ENCODE data around the gene SAMD5.
A peak's percentile ranks its signal among the peaks of the same experiment; 100 is the strongest.

The SAMD5 gene

DNA sequence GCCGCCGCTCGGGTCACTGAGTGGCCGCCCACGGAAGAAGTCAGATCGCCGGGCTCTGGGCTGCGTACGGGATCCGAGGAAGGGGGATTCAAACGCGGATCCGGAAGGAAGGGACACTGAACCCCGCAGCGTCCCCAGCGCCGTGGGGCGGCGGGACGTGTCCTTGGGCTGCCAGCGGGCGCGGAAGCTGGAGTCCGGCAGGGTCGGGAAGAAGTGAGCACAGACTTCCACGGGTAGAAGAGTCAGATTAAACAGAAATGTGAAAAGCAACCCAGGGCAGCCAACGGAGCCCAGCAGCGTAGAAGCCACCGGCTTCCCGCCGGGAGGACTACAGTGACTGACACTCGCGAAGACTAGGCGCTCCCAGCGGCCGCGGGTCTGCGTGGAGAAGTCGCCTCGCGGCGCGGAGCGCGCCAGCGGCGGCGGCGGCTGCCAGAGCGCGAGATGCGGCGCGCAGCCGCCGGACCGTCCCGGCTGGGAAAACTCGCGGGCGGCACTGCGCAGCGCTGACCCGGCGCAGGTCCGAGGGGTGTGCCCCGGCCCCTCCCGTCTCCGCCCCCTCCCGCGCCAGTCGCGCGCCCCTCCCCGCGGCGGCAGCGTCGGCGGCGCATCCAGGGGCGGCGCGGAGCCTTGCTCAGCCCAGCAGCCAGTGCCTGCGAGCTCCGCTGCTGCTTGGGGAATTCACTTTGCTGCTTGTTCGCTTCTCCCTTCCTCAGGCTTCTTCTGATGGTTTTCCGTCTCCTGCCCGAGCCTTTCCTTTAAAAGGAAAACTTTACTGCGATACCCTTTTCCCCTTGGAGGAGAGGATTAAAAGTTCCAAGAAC, at the start of gene SAMD5:
SAMD5 (plus strand) TSS at position 649 of the 824 bp plus-strand sequence. CDS start 239 bp downstream, outside the sequence.
- DNase-seq (ENCODE audit: low read depth in 3 of 3), result no peak

DNA sequence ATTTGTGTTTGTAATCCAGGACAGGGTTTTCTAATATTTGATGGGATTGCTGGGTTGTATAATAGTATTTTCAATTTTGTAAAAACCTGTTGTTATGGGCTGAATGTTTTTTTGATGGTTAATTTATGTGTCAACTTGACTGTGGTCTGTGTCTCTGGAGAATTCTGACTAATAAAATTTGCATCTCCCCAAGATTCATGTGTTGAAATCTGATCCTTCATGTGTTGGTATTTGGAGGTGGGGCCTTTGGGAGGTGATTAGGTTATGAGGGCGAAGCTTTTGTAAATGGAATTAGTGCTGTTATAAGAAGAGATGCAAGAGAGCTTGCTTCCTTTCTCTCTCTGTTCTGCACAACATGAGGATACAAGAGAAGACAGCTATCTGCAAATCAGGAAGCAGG, 48.7 kb upstream of the SAMD5 start:
- no peak for DNase-seq (ENCODE audit: low read depth in 3 of 3)

DNA sequence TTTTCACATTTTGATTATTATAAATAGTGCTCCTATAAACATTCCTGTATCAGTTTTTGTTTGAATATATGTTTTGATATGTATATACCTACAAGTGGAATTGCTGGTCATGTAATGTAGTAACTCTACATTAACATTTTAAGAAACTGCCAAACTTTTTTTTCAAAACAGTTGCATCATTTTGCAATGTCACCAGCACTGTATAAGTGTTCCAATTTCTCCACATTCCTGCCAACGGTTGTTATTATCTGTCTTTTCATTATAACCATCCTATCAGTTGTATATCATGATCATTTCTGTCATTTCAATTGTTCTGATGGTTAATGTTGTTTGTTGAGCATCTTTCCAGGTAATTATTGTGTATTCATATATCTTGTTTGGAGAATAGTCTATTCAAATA, 44.8 kb upstream of the SAMD5 start:
- DNase-seq (ENCODE audit: low read depth in 3 of 3), result no peak

DNA sequence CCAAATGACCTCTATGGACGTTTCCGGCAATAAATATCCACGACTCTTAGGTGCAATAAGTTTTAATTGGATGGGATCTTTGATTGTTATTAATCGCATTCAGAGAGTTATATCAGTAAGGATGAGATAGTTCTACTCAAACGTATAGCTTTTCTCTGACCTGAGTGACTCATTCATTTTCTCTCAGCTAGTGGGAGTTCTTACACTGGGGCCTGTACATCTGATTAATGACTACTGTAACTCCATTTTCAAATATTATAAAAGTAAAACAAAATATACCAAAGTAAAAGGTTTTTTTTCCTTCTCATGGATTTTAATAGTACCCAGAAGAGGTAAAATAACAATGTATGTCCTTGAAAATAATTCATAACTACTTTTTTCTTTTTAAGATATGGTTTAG, 41.1 kb upstream of the SAMD5 start:
- DNase-seq (ENCODE audit: low read depth in 3 of 3), result no peak

DNA sequence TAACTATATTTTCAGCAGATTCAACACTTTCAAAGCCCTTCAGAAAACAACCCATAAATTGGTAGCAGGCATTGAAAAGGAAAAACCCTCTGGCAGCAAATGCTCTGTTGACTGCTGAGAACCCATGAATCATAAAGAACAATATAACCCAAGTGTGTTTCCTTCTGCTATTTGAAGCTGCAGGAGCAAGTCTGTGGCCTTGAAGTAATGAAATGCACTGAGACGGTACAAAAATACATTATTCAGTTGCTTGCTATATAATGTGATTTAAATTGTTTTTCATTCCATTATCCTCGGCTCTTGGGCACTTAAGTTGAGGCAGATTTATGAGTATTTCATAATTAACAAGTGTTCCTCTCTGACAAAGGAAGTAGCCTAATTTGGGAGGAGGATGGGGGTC, 40.6 kb upstream of the SAMD5 start:
- DNase-seq (ENCODE audit: low read depth in 3 of 3), result no peak

DNA sequence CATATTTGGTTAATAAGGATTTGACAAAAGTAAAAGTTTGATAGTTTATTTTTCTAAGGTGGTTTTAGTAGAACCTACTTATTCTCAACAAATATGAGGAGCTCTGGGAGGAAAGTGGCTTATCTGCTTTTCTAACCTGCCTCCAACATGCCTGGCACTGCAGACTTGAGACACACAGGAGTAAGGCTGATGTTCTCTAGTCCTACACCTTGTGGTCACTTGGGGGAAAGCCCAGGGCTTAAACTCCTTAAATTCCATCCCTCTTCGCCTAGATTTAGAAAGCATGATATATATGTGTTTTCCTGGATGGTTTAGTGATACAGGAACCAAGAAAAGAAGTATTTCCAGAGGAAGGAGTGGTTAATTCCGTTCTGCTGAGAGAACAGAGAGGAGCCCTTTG, 39.9 kb upstream of the SAMD5 start:
- DNase-seq (ENCODE audit: low read depth in 3 of 3), result no peak

DNA sequence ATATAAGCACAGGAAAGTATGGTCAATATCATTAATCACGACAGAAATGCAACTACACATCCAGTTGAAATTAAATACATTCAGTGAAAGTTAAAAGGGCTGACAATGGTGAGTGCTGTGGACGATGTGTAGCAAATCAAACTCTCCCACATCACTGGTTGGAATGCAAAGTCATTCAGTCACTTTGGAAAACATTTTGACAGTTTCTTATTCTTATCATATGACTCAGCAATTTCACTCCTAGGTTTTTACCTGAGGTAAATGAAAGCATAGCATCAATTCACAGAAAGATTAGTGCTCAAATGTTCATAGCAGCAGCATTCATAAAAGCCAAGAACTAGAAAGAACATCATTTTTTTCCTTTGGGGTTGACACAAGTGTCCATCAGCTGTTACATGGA, 28.6 kb upstream of the SAMD5 start:
- no peak for DNase-seq (ENCODE audit: low read depth in 3 of 3)

DNA sequence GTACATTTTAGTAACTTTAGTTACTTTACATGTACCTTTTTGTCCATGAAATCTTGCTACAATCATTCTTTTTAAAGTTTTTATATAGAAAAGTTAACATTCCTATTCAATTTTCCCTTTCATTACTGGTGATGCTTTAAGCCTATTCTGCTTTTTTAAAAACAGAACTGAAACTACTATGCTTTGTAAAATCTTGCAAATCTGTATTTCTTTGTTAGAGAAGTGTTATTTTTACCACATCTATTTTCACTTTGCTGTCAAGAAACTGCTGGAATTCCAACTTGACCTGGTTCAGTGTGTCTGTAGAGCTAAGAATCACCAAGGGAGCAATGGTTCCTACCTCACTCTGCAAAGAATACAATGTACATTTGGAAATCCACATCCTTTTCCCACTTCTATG, 21.8 kb upstream of the SAMD5 start:
- DNase-seq (ENCODE audit: low read depth in 3 of 3), result no peak

DNA sequence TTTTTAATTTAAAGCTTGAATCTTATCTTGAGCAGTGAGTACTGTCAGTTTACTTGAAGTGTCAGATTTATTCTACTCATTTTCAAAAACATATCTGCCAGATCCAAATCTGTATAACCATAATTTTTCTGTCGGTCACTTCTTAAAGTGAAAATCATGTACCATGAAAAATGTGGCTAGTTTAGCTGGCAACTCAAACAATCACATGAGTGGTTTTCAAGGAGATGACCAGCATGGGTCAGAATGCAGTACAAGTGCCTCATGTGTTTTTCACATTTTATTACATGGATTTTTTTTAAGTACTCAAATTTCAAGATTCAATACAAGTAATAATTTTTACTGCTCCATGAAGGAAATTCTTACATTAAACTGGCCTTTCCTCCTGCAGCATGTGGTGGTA, 11.0 kb upstream of the SAMD5 start:
- no peak for DNase-seq (ENCODE audit: low read depth in 3 of 3)

DNA sequence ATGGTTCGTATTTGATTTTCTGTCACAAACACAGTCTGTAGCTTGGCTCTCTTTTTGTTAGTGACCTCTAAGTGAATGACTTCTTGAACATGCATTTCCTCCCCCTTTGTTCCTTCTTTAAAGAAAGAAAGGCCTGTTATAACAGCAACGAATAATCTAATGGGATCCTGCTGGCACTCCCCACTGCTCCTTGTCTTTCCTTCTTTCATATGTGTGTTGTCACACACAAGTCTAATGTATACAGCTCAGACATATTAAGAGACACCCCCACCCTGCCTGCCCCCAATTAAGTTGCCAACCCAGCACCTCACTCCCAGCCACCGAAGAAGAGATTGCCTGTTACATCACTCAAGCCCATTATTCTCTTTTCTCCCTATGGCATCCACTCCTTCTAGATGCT, 4.9 kb upstream of the SAMD5 start:
- no peak for DNase-seq (ENCODE audit: low read depth in 3 of 3)

DNA sequence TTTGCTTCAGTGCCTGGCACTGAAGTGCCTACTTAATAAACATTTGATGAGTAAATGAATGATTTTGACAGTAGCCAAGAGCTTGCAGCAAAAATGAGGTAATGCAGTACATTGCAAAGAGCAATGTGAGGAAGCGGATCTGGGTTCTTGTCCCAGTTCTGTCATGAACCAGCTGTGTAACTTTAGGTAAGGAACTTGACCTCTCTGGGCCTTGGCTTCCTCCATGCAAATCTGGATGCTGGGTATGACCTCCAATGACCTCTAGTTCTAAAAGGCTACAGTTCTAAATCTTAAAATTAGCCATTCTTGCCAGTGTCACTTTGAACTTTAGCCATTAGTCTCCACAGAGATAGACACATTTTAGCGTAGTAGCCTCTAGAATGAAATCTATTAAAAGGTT, 3.6 kb upstream of the SAMD5 start:
- DNase-seq (ENCODE audit: low read depth in 3 of 3), result no peak

DNA sequence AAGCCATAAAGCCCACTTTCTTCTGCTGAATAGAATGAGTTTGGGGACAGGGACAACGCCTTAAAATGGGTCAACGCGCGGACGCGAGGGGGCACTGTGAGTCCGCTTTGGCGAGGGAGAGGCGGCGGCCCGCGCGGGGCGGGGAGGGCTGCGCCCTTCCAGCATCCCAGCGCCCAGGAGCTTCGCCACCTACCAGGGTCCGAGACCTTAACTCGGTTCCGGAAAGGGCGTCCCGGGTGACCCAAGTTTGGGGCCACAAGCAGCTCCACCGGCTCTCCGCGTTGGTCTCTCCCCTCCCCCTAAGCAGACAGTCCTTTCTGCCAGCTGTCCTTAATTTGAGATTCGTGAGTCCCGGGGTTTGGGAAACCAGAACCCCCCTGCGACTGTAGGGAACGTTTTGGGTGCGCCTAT, 1.8 kb upstream of the SAMD5 start:
- peak in 1 of 3 experiments; percentile 59 for DNase-seq (ENCODE audit: low read depth in 3 of 3)

DNA sequence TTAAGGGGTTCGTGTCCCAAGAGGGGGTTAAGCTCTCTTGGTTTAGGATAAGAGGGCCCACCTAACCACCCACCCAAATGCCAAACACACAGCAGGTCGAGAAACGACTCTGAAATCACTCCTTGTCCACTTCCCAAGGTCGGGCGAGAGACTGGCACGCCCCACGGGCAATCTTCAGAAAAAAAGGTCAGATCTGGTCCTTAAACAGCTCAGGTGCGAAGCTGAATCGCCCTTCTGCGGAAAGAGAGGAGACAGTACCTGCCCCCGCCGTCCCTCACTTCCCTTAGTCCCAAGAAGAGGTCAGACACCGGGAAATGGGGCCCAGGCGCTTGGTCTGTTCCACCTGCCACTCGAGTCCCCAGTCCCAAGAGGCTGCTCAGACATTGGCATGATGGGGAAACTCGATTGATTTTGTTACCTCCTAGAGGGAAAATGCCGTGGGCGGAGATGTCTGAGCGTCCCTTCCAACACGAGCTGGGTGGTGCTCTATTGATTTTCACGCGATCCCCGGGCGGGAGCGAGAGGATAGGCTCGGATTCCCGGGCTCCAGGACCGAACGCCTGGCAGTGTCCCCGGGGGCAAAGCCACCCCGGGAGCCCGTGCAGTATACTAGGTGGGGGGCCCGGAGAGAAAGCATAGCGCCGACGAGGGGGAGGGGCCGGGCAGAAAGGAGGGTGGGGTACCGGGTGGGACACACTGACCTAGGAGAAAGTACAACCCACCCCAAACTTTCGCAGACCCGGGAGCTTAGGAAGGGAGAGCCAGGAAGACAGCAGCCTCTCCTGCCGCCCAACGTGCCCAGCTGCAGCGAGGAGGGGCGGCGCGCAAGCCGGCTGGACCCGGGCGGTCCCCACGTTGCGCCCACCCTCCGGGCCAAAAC, 1.1 kb upstream of the SAMD5 start:
- no peak for DNase-seq (ENCODE audit: low read depth in 3 of 3)

DNA sequence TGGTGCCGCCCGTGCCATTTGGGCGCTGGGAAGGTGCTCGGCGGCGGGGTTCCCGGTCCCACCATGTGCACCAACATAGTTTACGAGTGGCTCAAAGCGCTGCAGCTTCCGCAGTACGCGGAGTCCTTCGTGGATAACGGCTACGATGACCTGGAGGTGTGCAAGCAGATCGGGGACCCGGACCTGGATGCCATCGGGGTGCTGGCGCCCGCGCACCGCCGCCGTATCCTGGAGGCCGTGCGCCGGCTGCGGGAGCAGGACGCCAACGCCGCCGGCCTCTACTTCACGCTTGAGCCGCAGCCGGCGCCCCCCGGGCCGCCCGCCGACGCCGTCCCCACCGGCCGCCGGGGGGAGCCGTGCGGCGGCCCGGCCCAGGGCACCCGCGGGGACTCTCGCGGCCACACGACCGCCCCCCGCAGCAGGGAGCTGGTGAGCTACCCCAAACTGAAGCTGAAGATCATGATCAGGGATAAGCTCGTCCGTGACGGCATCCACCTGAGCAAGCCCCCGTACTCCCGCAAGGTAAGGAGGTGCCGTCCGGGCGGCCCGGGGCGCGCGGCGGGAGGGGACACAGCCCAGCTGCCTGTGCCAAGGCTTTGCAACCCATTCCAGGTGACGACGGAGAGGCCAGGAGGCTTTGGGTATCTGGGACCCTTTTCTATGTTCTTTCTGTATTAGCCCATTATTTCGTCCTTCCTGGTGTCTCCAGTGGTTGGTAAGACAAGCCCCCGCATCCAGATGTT, 547 bp downstream of the SAMD5 start:
- no peak for DNase-seq (ENCODE audit: low read depth in 3 of 3)

DNA sequence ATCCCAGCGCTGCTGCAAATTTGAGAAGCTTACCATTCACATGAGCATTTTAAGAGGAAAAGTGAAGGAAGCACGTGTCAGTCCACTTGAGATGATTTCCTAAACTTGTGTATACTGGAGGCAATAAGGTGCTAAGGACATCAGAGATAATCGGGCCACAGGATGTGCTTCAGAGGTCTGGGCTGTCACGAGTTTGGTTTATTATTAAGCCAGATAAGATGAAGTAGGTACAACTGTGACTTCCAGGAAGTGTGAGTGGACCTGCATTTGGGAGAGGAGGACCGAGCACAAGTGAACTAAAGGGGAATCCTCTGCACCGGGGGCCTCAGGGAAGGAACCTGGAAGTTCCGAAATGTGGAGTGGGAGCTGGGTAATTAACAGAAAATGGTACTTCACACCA, 1.4 kb downstream of the SAMD5 start:
- DNase-seq (ENCODE audit: low read depth in 3 of 3), result no peak

DNA sequence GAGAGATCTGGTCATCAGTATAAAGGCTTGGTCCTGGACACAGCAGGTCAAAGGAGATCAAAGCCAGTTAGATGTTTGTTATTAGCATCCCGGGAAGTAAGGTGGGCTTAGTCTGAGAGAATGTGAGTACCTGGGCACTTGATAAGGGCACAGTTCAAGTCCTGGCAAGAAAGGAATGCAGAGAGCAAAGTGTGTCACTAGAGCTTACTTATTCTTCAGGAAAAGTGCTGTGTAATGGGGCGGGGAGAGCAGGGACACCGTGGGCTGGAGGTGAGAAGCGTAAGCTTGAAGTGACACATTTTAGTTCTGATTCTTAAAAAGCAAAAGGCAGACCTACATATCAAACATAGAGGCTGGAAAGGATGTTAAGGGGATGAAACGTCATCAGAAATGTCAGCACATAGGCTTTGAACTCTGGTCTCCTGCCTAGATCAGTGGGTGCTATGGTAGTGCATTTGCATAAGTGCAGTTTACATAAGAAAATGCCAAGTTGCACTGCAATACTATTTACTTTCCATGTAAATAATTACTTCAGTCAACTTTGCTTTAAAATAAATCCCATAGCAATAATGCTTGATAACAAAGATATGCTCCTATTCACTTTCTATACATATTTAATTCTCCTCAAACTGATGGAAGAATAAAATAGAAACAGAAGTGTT, 2.6 kb downstream of the SAMD5 start:
- no peak for DNase-seq (ENCODE audit: low read depth in 3 of 3)

DNA sequence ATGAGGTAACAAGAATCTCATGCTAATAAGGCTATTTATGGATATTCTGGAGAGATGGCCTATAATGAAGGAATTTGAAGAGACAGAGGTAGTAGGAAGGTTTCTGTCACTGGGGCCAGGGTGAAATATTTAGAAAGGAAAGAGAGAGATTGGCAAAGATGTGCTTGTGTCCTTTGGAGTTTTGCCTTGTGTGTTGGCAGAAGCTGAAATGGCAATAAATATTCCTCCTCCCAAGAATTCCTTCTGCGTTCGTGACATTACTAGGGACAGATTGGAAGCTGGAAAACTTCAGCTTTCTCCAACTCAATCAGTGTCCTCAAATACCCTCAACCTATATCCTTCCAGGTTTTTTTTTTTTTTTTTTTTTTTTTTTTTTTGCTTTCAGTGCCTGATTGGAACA, 6.3 kb downstream of the SAMD5 start:
- DNase-seq (ENCODE audit: low read depth in 3 of 3), result no peak

DNA sequence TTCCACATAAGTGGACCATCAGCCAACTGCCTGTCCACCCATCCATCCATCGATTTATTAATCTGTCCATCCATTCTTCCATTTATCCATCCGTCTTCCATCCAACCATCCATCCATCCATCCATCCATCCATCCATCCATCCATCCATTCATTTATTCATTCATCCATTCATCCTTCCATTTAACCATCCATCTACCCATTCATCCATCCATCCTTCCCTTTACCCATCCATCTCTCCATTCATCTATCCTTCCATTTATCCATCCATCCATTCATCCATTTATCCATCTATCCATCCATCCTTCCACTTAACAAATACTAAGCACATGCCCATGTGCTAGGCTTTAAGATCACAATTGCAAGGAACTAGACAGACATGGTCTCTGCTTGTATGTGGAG, 6.8 kb downstream of the SAMD5 start:
- no peak for DNase-seq (ENCODE audit: low read depth in 3 of 3)

DNA sequence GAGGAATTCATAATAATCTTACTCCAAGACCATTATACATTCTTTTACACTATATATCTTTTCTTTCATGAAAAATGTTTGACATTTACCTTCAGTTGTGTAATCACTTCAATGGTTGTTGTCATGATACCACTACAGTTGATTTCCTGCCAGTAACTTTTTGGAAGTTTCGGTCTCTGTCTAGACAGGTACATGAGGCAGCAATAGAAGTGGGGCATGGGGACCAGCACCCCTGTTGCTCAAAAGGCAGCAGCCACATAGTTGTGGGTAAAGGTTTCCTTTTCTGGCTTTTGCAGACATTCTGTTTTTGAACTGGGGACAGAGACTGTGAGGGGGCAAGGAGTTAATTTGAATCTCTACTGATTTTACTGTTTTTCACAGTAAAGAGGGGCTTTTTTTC, 14.1 kb downstream of the SAMD5 start:
- no peak for DNase-seq (ENCODE audit: low read depth in 3 of 3)

DNA sequence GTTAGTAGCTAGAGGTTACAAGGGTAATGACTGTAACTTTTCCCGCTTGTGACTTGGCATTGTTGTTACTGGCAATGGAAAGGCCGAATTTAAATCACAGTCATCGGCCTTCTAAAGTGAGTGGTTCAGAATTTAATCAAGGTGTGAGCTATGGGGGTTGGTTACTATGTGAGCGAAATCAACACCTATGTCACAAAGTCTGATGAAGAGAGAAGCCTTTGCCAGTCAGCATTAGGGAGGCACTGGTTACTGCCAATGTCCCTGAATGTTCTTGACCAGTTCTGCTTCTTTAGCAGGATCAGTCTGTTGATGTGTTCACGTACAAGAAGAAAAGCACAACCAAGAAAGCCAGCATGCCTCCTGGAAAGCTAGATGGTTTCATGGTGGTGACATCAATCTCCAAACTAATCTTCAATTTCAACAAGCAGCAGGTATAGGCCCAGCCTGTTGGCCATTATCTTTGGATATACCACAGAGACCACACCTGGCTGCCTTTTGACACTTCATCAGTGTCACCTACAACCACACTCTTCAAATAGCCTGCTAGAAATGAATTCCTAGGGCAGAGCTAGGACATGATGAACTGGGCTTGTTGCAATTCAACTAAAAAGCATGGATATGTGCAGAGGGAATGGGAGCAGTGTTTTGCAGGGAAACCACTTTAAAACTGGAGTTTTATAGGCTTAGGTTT, 17.2 kb downstream of the SAMD5 start:
- no peak for DNase-seq (ENCODE audit: low read depth in 3 of 3)

DNA sequence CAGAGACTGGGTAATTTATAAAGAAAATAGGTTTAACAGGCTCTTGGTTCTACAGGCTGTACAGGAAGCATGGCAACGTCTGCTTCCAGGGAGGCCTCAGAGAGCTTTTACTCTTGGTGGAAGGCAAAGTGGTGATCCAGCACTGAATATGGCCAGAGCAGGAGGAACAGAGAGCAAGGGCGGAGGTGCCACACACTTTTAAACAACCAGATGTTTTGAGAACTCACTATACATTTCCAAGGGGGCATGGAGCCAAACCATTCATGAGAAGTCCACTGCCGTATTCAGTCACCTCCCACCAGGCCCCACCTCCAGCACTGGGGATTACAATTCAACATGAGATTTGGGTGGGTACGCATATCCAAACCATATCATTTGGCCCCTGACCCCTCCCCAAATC, 18.7 kb downstream of the SAMD5 start:
- no peak for DNase-seq (ENCODE audit: low read depth in 3 of 3)

Data from stimulated activated CD4-positive, alpha-beta T cell treated with anti-CD3 and anti-CD28 coated beads, TNF-alpha, amount 100 ng/mL, for 24 hours (primary cell).